Muscle layer of colon (tissue), 2 donors: ENCODE results near the gene COQ8B.
"Not testable (repeated sequence)": the region's sequence is repeated elsewhere in the genome, so short reads cannot be mapped to it uniquely, and the experiment has no call there.

Source experiments
- H3K27ac ChIP-seq: one replicate; pipeline ENCODE4 v1.7.0; 2013; ENCODE audit warnings: low read depth, mild to moderate bottlenecking, low read length, moderate library complexity
- H3K27me3 ChIP-seq, 2 donors: one replicate each; pipeline ENCODE4 v1.7.0; 2013; ENCODE audit warnings: low read length in 2 of 2, mild to moderate bottlenecking in 2 of 2; ENCODE audit not compliant: insufficient read depth in 2 of 2, control insufficient read depth in 1 of 2
- H3K36me3 ChIP-seq: one replicate; pipeline ENCODE4 v1.7.0; 2013; ENCODE audit warnings: mild to moderate bottlenecking, low read length; ENCODE audit not compliant: insufficient read depth
- H3K4me1 ChIP-seq: one replicate; pipeline ENCODE4 v1.7.0; 2013; ENCODE audit warnings: mild to moderate bottlenecking, low read length; ENCODE audit not compliant: insufficient read depth
- H3K4me3 ChIP-seq, 2 donors: one replicate each; pipeline ENCODE4 v1.7.0; 2013; ENCODE audit warnings: low read length in 2 of 2, low read depth in 1 of 2, mild to moderate bottlenecking in 1 of 2, moderate library complexity in 1 of 2
- H3K9ac ChIP-seq: one replicate; pipeline ENCODE4 v1.7.0; 2013; ENCODE audit warnings: low read length
- H3K9me3 ChIP-seq: one replicate; pipeline ENCODE4 v1.7.0; 2013; ENCODE audit warnings: mild to moderate bottlenecking, low read length
- donor health status: abdominal sarcoma.
- donor health status: Adenocarcinoma of cecum.

COQ8B gene

DNA sequence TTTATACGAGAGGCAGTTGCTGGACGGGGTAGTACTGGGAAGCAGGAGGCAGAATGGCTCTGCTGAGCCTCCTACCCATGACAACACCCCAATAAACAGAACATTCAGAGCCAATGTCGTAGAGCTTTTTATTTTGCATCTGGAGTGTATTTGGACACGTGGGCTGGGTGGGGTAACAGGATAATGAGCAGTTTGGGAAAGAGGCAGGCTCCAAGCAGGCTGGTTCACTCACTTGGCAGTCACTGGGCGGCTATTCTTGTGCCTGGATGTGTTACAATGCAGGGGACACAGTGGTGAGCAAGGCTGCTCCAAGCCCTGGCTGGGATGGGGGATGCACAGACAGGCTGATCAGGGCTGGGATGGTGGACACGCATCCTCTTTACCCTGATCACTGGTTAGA is 24.1 kb upstream of the COQ8B start:
- Histone ChIP-seq H3K4me1 (no peaks in the 10 kb centered on the region), H3K27me3 (no peaks in the 10 kb centered on the region), H3K9me3 (no peaks in the 10 kb centered on the region), H3K4me3 (no peak overlapping the region), H3K9ac (no peak overlapping the region), H3K27ac (peak overlapping the region; percentile 12), H3K36me3 (peaks cover 22% of the 10 kb centered on the region)

DNA sequence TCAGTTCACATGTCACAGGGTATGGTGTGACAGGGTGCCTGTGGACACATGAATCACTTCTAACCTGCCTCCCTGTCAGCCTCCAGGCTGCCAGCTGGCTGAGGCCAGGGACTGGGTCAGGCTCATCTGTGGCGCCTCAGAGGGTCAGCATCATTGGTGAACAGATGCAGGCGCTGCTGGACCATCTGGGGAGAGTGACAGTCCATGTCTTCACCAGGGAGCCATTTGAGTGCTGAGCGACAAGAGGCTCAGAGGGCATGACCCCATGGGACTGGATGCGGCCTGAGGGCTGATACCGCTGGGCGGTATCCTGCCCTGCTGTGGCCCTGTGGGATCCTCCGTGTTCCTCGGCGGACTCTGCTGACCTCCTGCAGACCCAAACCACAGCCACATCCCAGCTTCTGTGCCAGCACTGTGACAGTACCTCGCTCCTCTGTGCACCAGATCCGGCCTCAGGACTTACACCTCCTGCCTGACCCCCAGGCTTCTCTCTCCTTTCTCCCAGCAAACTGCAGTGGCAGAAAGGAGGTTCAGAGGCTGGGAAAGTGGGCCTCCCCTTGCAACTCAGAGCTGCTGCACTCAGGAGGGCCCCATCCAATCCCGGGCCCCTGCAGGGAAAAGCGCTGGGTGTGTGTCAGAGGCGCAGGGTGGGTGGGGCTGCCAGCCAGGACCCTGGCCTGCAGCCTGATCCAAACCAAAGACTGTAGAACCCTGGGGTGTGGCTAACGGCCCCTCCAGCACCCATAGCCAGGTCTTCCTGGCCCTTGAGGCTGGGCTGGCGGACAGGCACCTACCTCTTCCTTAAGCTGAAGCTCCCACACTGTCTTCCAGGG is 23.4 kb upstream of the COQ8B start:
- Histone ChIP-seq H3K4me1 (no peaks in the 10 kb centered on the region), H3K36me3 (peaks cover 28% of the 10 kb centered on the region), H3K9ac (no peak overlapping the region), H3K9me3 (no peaks in the 10 kb centered on the region), H3K27me3 (no peaks in the 10 kb centered on the region), H3K27ac (peak overlapping the region; percentile 12), H3K4me3 (no peak overlapping the region)

DNA sequence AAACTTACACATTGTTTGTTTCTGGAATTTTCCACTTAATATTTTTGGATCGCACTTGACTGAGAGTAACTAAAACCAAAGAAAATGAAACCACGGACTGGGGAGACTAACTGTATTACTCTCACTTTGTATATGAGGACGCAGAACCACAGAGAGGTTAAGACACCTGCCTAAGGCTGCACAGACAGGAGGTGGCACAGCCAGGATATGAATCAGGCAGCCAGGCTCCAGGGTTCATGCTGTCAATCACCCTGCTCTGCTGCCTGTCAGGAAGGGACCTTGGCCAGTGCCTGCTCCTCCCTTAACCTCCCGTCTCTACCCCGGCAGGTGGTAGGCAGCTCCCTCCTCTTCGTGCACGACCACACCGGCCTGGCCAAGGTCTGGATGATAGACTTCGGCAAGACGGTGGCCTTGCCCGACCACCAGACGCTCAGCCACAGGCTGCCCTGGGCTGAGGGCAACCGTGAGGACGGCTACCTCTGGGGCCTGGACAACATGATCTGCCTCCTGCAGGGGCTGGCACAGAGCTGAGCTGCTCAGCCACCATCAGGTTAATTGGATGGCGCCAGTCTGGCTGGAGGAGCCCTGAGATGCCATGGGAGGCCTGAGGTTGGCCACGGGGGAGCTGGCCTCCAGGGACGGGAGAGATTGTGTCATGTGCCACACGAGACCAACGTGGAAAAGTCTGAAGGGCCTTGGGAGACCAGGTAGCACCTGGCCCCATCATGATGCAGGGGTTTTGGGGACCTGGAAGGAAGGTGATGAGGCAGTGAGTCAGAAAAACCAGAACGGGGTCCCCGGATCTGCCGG is 22.5 kb upstream of the COQ8B start:
- no peak overlapping the region for H3K27ac ChIP-seq
- no peak overlapping the region for H3K4me3 ChIP-seq
- H3K9me3 ChIP-seq: no peaks in the 10 kb centered on the region
- no peak overlapping the region for H3K9ac ChIP-seq
- H3K27me3 ChIP-seq: no peaks in the 10 kb centered on the region
- H3K4me1 ChIP-seq: no peaks in the 10 kb centered on the region
- H3K36me3 ChIP-seq: peaks cover 37% of the 10 kb centered on the region

DNA sequence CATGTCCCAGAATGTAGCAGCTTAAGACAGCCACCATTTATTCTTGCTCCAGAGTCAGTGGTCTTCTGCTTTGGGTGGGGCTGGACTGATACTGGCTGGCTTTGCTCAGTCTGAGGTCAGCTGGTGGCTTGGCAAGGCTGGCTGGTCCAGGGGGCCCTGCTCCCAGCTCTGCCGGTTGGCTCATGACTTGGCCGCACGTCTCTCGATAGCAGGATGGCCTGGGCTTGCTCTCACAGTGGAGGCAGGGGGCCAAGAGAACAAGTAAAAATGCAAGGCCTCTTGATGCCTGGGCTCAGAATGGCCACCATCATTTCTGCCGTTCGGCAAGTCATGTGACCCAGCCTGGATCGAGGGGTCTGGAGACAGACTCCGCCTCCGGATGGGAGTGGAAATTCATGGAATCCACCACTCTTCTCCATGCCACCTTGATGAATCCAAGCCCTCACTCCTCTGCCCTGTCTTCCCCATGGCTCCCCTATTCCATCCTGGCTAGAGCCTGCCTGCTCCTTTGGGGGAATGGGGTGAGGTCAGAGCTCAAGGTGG is 20.5 kb upstream of the COQ8B start:
- peaks cover 53% of the 10 kb centered on the region for H3K36me3 ChIP-seq
- H3K27ac ChIP-seq: no peak overlapping the region
- no peak overlapping the region for H3K4me3 ChIP-seq
- H3K4me1 ChIP-seq: no peaks in the 10 kb centered on the region
- H3K9ac ChIP-seq: no peak overlapping the region
- H3K27me3 ChIP-seq: no peaks in the 10 kb centered on the region
- no peaks in the 10 kb centered on the region for H3K9me3 ChIP-seq

DNA sequence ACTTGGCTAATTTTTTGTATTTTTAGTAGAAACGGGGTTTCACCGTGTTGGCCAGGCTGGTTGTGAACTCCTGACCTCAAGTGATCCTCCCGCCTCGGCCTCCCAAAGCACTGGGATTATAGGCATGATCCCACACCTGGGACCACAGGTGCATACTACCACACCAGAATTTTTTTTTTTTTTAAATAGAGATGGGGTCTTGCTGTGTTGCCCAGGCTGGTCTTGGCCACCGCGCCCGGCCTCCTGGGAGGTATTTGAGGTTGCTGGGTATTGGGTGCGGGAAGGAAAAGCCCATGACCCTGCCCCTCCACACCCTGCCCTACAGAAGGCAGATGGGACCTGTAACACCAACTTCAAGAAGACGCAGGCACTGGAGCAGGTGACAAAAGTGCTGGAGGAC is 20.0 kb upstream of the COQ8B start:
- Histone ChIP-seq H3K4me1 (no peaks in the 10 kb centered on the region), H3K9me3 (no peaks in the 10 kb centered on the region), H3K36me3 (peaks cover 53% of the 10 kb centered on the region), H3K9ac (no peak overlapping the region), H3K27me3 (no peaks in the 10 kb centered on the region), H3K27ac (no peak overlapping the region), H3K4me3 (no peak overlapping the region)

DNA sequence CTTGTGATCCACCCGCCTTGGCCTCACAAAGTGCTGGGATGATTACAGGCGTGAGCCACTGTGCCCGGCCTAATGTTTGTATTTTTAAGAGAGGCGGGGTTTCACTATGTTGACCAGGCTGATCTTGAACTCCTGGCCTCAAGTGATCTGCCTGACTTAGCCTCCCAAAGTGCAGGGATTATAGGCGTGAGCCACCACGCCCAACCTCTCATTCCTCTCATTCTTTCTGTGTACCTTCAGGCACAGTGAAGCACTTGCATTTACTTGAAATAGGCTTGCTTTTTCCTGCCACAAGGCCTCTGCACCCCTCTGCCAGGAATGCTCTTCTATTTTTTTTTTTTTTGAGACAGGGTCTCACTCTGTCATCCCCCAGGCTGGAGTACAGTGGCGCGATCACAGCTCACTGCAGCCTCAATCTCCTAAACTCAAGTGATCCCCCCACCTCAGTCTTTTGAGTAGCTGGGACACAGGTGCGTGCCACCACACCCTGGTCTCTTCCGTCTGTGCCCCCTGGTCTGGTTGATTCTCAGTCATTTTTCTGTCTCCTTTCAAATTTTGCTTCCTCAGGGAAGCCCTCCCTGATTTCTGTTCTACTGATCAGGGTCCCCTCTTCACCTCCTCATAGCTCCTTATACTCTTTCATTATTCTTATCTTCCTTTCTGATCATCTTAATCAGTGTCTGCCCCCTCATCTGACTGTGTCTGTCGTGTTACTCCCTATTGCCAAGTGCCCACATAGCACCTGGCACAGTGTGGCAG is 18.5 kb upstream of the COQ8B start:
- Histone ChIP-seq H3K9me3 (no peaks in the 10 kb centered on the region), H3K9ac (no peak overlapping the region), H3K4me1 (no peaks in the 10 kb centered on the region), H3K27me3 (no peaks in the 10 kb centered on the region), H3K4me3 (no peak overlapping the region), H3K27ac (no peak overlapping the region), H3K36me3 (peaks cover 64% of the 10 kb centered on the region)

DNA sequence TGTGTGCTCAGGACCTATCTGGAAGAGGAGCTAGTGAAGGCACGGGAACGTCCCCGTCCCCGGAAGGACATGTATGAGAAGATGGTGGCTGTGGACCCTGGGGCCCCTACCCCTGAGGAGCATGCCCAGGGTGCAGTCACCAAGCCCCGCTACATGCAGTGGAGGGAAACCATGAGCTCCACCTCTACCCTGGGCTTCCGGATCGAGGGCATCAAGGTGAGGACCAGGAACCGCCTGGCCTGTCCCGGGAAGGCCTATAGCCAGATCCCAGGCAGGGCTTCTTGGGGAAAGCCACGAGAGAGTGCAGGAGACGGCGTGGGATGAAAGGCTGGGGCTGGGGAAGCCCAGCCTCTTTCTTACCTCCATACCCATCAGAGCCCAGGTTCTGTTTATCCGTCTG is 16.5 kb upstream of the COQ8B start:
- no peak overlapping the region for H3K4me3 ChIP-seq
- H3K27me3 ChIP-seq: no peaks in the 10 kb centered on the region
- H3K27ac ChIP-seq: no peak overlapping the region
- no peak overlapping the region for H3K9ac ChIP-seq
- peaks cover 74% of the 10 kb centered on the region for H3K36me3 ChIP-seq
- H3K4me1 ChIP-seq: no peaks in the 10 kb centered on the region
- no peaks in the 10 kb centered on the region for H3K9me3 ChIP-seq

DNA sequence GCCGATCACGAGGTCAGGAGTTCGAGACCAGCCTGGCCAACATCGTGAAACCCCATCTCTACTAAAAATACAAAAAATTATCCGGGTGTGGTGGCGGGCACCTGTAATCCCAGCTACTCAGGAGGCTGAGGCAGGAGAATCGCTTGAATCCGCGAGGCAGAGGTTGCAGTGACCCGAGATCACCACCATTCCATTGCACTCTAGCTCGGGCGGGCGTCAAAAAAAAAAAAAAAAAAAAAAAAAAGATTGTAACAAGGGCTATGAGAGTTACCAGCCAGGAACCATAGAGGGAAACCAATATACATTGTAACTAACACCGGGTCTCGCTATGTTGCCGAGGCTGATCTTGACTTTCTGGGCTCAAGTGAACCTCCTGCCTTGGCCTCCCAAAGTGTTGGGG is 15.6 kb upstream of the COQ8B start:
- H3K27ac ChIP-seq, H3K4me1 ChIP-seq, H3K4me3 ChIP-seq, H3K9ac ChIP-seq, H3K9me3 ChIP-seq, H3K27me3 ChIP-seq: not testable (repeated sequence)
- H3K36me3 ChIP-seq: peaks cover 78% of the 10 kb centered on the region

DNA sequence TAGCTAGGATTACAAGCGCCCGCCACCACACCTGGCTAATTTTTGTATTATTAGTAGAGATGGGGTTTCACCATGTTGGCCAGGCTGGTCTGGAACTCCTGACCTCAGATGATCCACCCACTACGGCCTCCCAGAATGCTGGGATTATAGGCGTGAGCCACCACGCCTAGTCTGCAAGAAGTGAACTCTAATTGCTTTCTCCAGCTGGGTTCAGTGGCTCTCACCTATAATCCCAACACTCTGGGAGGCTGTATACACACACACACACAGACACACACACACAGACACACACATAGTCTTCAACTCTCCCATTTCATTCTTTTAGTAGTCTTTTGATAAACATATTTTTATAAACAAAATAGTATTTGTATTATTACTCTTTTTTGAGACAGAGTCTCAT is 13.4 kb upstream of the COQ8B start:
- H3K36me3 ChIP-seq: peaks cover 72% of the 10 kb centered on the region
- not testable (repeated sequence) for H3K9ac ChIP-seq, H3K4me1 ChIP-seq, H3K27me3 ChIP-seq, H3K4me3 ChIP-seq, H3K9me3 ChIP-seq, H3K27ac ChIP-seq

DNA sequence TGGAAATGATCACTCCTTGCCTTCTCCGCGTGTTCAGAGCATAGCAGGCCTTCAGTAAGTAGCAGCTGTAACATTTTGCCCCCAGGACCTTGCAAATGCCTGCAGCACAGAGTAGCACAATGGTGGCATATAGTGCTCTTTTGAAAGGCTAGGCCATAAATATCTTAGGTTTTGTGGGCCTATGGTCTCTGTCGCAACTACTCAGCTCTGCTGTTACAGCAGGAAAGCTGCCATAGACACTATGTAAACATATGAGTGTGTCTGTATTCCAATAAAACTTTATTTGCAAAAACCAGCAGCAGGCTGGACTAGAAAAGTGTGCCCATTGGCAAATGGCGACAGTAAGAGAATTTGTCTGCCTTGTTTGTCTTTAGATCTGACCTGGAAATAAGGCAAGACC is 9.6 kb upstream of the COQ8B start:
- Histone ChIP-seq H3K36me3 (peaks cover 56% of the 10 kb centered on the region), H3K9ac (no peak overlapping the region), H3K9me3 (no peaks in the 10 kb centered on the region), H3K4me1 (peaks cover 11% of the 10 kb centered on the region), H3K27me3 (no peaks in the 10 kb centered on the region), H3K4me3 (no peak overlapping the region), H3K27ac (no peak overlapping the region)

DNA sequence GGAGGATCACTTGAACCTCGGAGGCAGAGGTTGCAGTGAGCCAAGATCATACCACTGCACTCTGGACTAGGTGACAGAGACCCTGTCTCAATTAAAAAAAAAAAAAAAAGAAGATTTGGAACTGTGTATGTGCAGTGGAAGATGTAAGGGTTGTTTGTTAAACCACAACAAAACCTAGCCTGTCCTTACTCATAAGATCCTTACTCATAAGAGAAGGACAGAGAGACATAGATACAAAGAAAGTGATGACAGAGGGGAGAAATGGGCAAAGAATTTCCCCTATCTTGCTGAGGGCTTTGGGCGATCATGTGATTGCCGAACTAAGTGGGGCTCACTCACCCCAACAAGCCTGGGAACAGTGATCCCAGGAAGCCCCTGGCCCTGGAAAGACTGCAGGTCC is 8.2 kb upstream of the COQ8B start:
- Histone ChIP-seq H3K27me3 (no peaks in the 10 kb centered on the region), H3K4me1 (peaks cover 26% of the 10 kb centered on the region), H3K9me3 (no peaks in the 10 kb centered on the region), H3K27ac (no peak overlapping the region), H3K36me3 (peaks cover 49% of the 10 kb centered on the region), H3K4me3 (no peak overlapping the region), H3K9ac (no peak overlapping the region)
